HCT116 (cell line): ENCODE results near the gene GNAS-AS1. TPM values are rescaled to one million over a fixed set of nuclear protein-coding genes. Genes with fewer than 3 reads are reported as not detected.

ENCODE experiments used
- ATAC-seq: fragments of 200-7000 bp; cut with Tn5 transposase; 2 replicates; pipeline ENCODE4 v1.9.1; 2020; ENCODE audit warnings: mild to moderate bottlenecking, moderate library complexity
- BruUV-seq: library from RNA; stranded (reverse); fragments of 400-500 nt; replicated peaks from 2 replicates; lab custom pipeline; 2021; lab: Mats Ljungman, UMichigan
- CTCF ChIA-PET: fragments of 300-600 bp; sonication (Branson Sonifier 250); formaldehyde crosslinking; loops from one replicate; lab custom pipeline; 2021; ENCODE audit warnings: antibody characterized with exemption; lab: Charles Lee
- POLR2A ChIA-PET: fragments of 300-600, 350-600 bp; sonication (Branson Sonifier 250); formaldehyde crosslinking; loops from one replicate; lab custom pipeline; 2021; ENCODE audit warnings: antibody characterized with exemption; lab: Charles Lee
- RAD21 ChIA-PET, 2 experiments: fragments of 300-600 bp; sonication (Branson Sonifier 250); formaldehyde crosslinking; loops; one replicate each; lab custom pipeline; 2023; ENCODE audit warnings: low total read pairs in 2 of 2; ENCODE audit not compliant: uncharacterized antibody in 2 of 2, unreplicated experiment in 2 of 2, low non-redundant PET in 1 of 2; lab: Charles Lee
- DNase-seq: peaks from one replicate; pipeline ENCODE4 v3.0.0-alpha.2; 2010; ENCODE audit warnings: low read depth, low spot score
- H2AFZ ChIP-seq: fragments of 200-600 bp; shearing (Covaris generic), sonication (generic); 2 replicates; pipeline ENCODE4 v1.6.1; 2017; ENCODE audit warnings: low read depth, mixed run types, mixed read lengths, antibody characterized with exemption, low read length; ENCODE audit not compliant: poor library complexity, severe bottlenecking
- H3K27ac ChIP-seq: 2 replicates; pipeline ENCODE4 v1.5.1; 2012; ENCODE audit warnings: low read depth, low read length
- H3K27me3 ChIP-seq: fragments of 200-600 bp; sonication (generic); 2 replicates; pipeline ENCODE4 v1.6.1; 2016; ENCODE audit warnings: mixed run types, low read length, mixed read lengths; ENCODE audit not compliant: insufficient read depth
- H3K36me3 ChIP-seq, 2 experiments: fragments of 200-500 bp in 1 of 2; fragments of 200-600 bp in 1 of 2; sonication (Bioruptor generic) in 1 of 2; sonication (generic) in 1 of 2; 2 replicates each; pipeline versions ENCODE4 v1.5.1 to v1.6.1; 2014 to 2016; ENCODE audit warnings: low read length in 2 of 2, inconsistent platforms in 1 of 2, mixed read lengths in 1 of 2, mixed run types in 1 of 2; ENCODE audit not compliant: insufficient read depth in 2 of 2, control insufficient read depth in 1 of 2
- H3K4me1 ChIP-seq, 2 experiments: fragments of 200-600 bp in 1 of 2; sonication (generic) in 1 of 2; 2 replicates each; pipeline versions ENCODE4 v1.5.1 to v1.6.1; 2012 to 2017; ENCODE audit warnings: low read length in 2 of 2, inconsistent platforms in 1 of 2, mild to moderate bottlenecking in 1 of 2, mixed read lengths in 1 of 2, mixed run types in 1 of 2, moderate library complexity in 1 of 2; ENCODE audit not compliant: insufficient read depth in 2 of 2, control insufficient read depth in 1 of 2
- H3K4me2 ChIP-seq: fragments of 200-600 bp; sonication (generic); 2 replicates; pipeline ENCODE4 v1.6.1; 2017; ENCODE audit warnings: mixed run types, low read length, mixed read lengths
- H3K4me3 ChIP-seq, 2 experiments: fragments of 200-600 bp in 1 of 2; sonication (generic) in 1 of 2; replicated peaks in 1 of 2; 2 replicates each; pipeline ENCODE4 v1.5.1; 2011 to 2016; ENCODE audit warnings: low read length in 2 of 2, control low read depth in 1 of 2, low read depth in 1 of 2, mild to moderate bottlenecking in 1 of 2, mixed read lengths in 1 of 2, mixed run types in 1 of 2
- H3K79me2 ChIP-seq: fragments of 200-600 bp; sonication (generic); 2 replicates; pipeline ENCODE4 v1.6.1; 2017; ENCODE audit warnings: mild to moderate bottlenecking, mixed run types, low read length, moderate library complexity, mixed read lengths; ENCODE audit not compliant: insufficient read depth
- H3K9ac ChIP-seq: fragments of 200-600 bp; sonication (generic); 2 replicates; pipeline ENCODE4 v1.6.1; 2016; ENCODE audit warnings: low read length, mixed read lengths
- H3K9me2 ChIP-seq: fragments of 200-600 bp; sonication (generic), shearing (Covaris generic); 2 replicates; pipeline ENCODE4 v1.6.1; 2017; ENCODE audit warnings: mixed run types, mild to moderate bottlenecking, moderate library complexity; ENCODE audit not compliant: insufficient read depth
- H3K9me3 ChIP-seq, 2 experiments: fragments of 200-500 bp in 1 of 2; fragments of 200-600 bp in 1 of 2; sonication (Bioruptor generic) in 1 of 2; sonication (generic) in 1 of 2; 2 replicates each; pipeline ENCODE4 v1.6.1; 2014 to 2017; ENCODE audit warnings: low read length in 2 of 2, mixed read lengths in 2 of 2, inconsistent platforms in 1 of 2, low read depth in 1 of 2, mild to moderate bottlenecking in 1 of 2, mixed run types in 1 of 2, moderate library complexity in 1 of 2; ENCODE audit not compliant: control insufficient read depth in 1 of 2, insufficient read depth in 1 of 2
- H4K20me1 ChIP-seq: fragments of 200-600 bp; sonication (generic), shearing (Covaris generic); 2 replicates; pipeline ENCODE4 v1.6.1; 2017; ENCODE audit warnings: mixed run types, mild to moderate bottlenecking, moderate library complexity; ENCODE audit not compliant: insufficient read depth
- ATF3 ChIP-seq: IDR thresholded peaks from 2 replicates; pipeline ENCODE4 v1.6.1; 2012
- EZH2 ChIP-seq: fragments of 200-600 bp; sonication (generic); IDR thresholded peaks from 2 replicates; pipeline ENCODE4 v1.6.1; 2017; ENCODE audit warnings: antibody characterized with exemption, mixed run types
- MAX ChIP-seq: IDR thresholded peaks from 2 replicates; pipeline ENCODE4 v1.6.1; 2012
- POLR2A ChIP-seq: IDR thresholded peaks from 2 replicates; pipeline ENCODE4 v1.7.0; 2011; ENCODE audit warnings: borderline replicate concordance; ENCODE audit not compliant: insufficient read depth, insufficient read length; ENCODE audit errors: extremely low read depth
- POLR2AphosphoS5 ChIP-seq: IDR thresholded peaks from 2 replicates; pipeline ENCODE4 v1.6.1; 2011; ENCODE audit warnings: mild to moderate bottlenecking, low read depth, low read length, moderate library complexity
- RAD21 ChIP-seq: IDR thresholded peaks from 2 replicates; pipeline ENCODE4 v1.6.1; 2012; ENCODE audit warnings: low read depth, mild to moderate bottlenecking
- SP1 ChIP-seq: IDR thresholded peaks from 2 replicates; pipeline ENCODE4 v1.6.1; 2012; ENCODE audit warnings: low read depth
- SRF ChIP-seq: IDR thresholded peaks from 2 replicates; pipeline ENCODE4 v1.6.1; 2012; ENCODE audit warnings: low read depth
- TCF7L2 ChIP-seq: IDR thresholded peaks from 2 replicates; pipeline ENCODE4 v1.7.0; 2011; ENCODE audit warnings: borderline replicate concordance, inconsistent platforms; ENCODE audit not compliant: insufficient read depth, insufficient read length; ENCODE audit errors: extremely low read depth
- ZFX ChIP-seq: fragments of 450-650 bp; IDR thresholded peaks from 2 replicates; pipeline ENCODE4 v1.6.1; 2017
- intact Hi-C: fragments of 100-400 bp; cut with micrococcal nuclease; formaldehyde crosslinking; loops from 2 replicates; pipeline ENCODE4 v1.10.0; 2022
- total RNA-seq: library from RNA; stranded (reverse); gene quantifications from one replicate; pipeline ENCODE4 v1.2.1, GENCODE V29; 2021; ENCODE audit not compliant: unreplicated experiment
- TF ChIP-seq, protein P1 (sequence below), 3 experiments: fragments of 200-600 bp in 1 of 3; sonication (generic) in 1 of 3; IDR thresholded peaks in 2 of 3; conservative IDR thresholded peaks in 1 of 3; 2 replicates each; pipeline ENCODE4 v1.5.1; 2012 to 2017; ENCODE audit warnings: low read depth in 2 of 3, low read length in 2 of 3, antibody characterized with exemption in 1 of 3, borderline replicate concordance in 1 of 3, control low read depth in 1 of 3, mild to moderate bottlenecking in 1 of 3, mixed read lengths in 1 of 3, mixed run types in 1 of 3, moderate library complexity in 1 of 3; ENCODE audit not compliant: insufficient read depth in 1 of 3

GNAS-AS1 gene
- total RNA-seq, 1 experiment from 2014 or later: not detected

- ATAC-seq (no peak), DNase-seq (no peak)
- ChIA-PET POLR2A (no interaction called here), CTCF (no interaction called here), RAD21 (no interaction called here)
- Histone ChIP-seq H2AFZ (no peak overlapping the region), H3K27ac (no peak overlapping the region), H3K9me3 (no peaks in the 10 kb centered on the region), H3K4me1 (peaks cover 14 to 21% of the 10 kb centered on the region in 2 experiments), H3K4me2 (no peak overlapping the region), H3K9ac (no peak overlapping the region), H3K4me3 (no peak overlapping the region), H3K27me3 (no peaks in the 10 kb centered on the region), H4K20me1 (peaks cover 19% of the 10 kb centered on the region; the same call in 1 of the 2 replicates), H3K79me2 (peaks cover 79% of the 10 kb centered on the region), H3K36me3 (peaks cover 23% of the 10 kb centered on the region in 2 experiments; a peak in 2 of 4 replicates), H3K9me2 (no peaks in the 10 kb centered on the region)
- intact Hi-C loops: loop anchor here (10.0 kb wide), 1 partner anchor 140 kb away; the partner anchor contains the start of gene ATP5F1E
- TF ChIP-seq POLR2AphosphoS5: no peak
- TF ChIP-seq ATF3: no peak
- no peak for TF ChIP-seq RAD21
- TF ChIP-seq SRF: no peak
- TF ChIP-seq TCF7L2: no peak
- no peak for TF ChIP-seq EZH2
- no peak for TF ChIP-seq ZFX
- TF ChIP-seq, protein P1, sequence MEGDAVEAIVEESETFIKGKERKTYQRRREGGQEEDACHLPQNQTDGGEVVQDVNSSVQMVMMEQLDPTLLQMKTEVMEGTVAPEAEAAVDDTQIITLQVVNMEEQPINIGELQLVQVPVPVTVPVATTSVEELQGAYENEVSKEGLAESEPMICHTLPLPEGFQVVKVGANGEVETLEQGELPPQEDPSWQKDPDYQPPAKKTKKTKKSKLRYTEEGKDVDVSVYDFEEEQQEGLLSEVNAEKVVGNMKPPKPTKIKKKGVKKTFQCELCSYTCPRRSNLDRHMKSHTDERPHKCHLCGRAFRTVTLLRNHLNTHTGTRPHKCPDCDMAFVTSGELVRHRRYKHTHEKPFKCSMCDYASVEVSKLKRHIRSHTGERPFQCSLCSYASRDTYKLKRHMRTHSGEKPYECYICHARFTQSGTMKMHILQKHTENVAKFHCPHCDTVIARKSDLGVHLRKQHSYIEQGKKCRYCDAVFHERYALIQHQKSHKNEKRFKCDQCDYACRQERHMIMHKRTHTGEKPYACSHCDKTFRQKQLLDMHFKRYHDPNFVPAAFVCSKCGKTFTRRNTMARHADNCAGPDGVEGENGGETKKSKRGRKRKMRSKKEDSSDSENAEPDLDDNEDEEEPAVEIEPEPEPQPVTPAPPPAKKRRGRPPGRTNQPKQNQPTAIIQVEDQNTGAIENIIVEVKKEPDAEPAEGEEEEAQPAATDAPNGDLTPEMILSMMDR (IDR thresholded peaks at IDR 0.05 in 2 of 3, conservative IDR thresholded peaks at IDR 0.05 in 1 of 3; ENCODE audit: borderline replicate concordance in 1 of 3, insufficient read depth in 1 of 3, low read depth in 2 of 3, low read length in 2 of 3): no peak
- no peak for TF ChIP-seq POLR2A
- no peak for TF ChIP-seq SP1
- TF ChIP-seq MAX: no peak
- BruUV-seq: no TSS peak
Measured at GRCh38 chr20:58894652-58895447, 44.1 kb upstream of the GNAS-AS1 start.
